NCI-H460 (cell line): ENCODE results near the gene WASF1. TPM values are rescaled to one million over a fixed set of nuclear protein-coding genes. Genes with fewer than 3 reads are reported as not detected.
A peak's percentile ranks its signal among the peaks of the same experiment; 100 is the strongest.
"Not testable (repeated sequence)": the region's sequence is repeated elsewhere in the genome, so short reads cannot be mapped to it uniquely, and the experiment has no call there.

ENCODE experiments used
- DNase-seq: peaks from one replicate; pipeline ENCODE4 v3.0.0-alpha.2; 2016; ENCODE audit warnings: low read depth; ENCODE audit errors: extremely low read depth
- total RNA-seq: library from RNA; depleted of rRNA; stranded (reverse); fragments of >200 nt; shearing (Covaris generic); gene quantifications from 2 replicates; pipeline ENCODE4 v1.2.3, GENCODE V29; 2014

The WASF1 gene
- total RNA-seq, 1 experiment from 2014 or later = 11.5 TPM

DNA sequence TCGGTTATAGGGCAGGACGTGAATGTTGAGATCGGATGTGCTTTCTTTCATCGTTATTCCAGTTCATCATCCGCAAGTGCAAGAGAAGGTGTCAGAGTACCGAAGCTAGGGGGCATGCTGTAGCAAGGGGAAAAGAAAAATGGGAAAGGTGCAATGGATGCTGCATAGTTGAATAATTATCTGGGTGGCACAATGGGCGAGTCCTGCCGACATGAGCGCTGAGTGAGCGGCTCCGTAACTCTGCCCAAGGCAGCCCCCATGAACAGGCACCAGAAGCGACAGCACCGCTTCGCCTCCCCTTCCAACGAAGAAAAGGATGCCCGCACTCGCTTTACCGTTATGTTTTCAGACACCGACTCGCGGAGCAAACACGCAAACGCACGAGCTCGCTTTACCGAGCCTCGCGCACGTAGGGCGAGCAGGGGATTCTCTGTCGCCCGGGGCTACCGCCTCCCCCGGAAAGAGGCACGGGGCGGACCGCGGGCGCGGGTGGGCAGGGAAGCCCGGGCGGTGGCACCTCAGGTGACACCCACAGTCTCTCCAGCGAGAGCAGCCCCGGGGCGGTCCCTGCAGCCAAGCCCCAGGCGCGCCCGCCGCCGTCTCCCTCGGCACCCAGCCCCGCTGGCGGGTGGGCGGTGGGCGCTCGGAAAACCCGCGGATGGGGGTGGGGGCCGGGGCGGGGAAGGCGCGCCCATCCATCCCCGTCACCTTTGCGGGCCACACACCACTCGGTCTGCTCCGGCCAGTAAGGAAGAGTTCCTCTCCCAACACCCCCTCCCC is 654 bp downstream of the WASF1 start:
- DNase-seq = peak; percentile 57

DNA sequence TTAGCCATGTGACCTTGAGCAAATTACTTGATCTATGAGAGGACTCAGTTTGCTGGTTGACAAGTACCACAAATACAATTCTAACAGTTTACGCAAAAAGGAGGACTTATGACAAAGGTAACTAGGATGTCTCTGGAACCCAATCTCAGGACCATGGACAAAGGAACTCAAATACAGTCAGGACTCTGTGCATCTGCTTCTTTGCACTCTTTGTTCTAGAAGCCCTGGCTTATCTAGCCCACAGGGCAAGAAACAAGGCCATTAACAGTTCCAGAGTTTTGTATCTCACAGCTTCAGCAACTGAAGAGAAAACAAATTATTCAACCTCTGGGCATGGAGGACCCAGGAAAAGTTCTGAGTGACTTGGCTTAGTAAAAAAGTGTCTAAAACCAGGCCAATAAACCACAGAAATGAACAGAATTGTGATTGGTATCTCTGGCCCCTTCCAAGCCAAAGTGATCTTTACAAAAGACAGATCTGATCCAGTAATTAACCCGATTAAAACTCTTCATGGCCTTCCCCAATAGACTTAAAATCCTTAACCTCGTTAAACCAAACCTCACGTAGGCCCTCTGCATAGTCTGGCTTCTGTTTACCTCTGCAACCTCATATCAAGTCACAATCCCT is 5.9 kb downstream of the WASF1 start:
- DNase-seq = no peak

DNA sequence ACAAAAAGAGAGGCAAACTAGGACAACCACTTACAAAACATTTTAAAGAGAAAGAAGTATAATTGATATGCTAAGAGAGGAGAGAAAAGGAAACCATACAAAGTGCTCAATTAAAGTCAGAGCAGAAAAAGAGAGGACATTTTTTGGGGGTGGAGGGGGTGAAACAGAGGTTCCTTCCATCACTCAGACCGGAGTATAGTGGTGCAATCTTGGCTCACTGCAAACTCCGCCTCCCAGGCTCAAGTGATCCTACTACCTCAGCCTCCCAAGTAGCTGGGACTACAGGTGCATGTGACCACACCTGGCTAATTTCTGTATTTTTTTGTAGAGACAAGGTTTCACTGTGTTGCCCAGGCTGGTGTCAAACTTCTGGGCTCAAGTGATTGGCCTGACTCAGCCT is 9.4 kb downstream of the WASF1 start:
- DNase-seq = no peak

DNA sequence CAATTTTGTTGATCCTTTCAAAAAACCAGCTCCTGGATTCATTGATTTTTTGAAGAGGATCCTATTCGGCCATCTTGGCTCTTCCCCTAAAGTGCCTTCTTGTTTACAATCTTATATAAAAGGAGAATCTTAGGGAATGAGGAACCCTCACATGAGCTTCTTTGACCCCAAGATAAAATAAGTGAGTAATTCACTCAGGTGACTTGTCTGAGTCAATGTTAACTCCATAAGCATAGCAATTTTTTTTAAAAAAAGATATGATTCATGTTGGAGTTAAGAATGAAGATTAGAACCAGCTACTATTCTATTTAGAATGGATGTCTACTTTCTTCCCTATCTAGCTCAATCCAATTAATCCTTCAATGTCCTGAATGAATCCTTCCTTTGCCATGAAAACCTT is 21.0 kb downstream of the WASF1 start:
- no peak for DNase-seq

DNA sequence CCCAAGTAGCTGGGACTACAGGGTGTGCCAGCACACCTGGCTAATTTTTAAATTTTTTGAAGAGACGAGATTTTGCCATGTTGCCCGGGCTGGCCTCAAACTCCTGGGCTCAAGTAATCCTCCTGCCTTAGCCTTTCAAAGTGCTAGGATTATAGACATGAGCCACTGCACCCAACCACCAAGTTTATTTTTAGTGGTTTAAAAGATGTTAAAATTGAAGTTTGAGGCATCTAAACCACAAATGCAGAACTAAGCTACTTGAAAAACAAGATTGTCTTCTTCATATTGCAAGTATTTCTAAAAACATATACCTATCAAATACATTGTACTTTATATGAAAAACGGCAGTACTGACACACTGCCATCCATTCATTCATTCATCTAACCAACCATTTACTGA is 31.6 kb downstream of the WASF1 start:
- DNase-seq = no peak

DNA sequence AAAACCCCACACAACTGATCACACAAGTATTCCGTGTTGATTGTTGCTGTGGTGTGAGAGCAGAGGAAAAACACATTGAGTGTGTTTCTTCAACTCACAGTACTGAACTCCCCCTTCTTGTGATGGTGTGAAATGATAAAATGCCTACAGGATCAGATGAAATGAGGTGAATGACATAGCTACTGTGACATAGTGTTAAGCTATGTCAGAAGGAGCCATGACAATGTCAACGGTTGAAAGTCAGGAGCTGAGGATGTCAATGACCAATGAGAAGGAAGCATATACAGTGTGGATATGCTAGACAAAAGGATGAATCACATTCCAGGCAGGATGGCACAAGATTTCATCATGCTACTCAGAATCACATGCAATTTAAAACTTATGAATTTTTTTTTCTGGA is 38.8 kb downstream of the WASF1 start:
- peak; percentile 55 for DNase-seq

DNA sequence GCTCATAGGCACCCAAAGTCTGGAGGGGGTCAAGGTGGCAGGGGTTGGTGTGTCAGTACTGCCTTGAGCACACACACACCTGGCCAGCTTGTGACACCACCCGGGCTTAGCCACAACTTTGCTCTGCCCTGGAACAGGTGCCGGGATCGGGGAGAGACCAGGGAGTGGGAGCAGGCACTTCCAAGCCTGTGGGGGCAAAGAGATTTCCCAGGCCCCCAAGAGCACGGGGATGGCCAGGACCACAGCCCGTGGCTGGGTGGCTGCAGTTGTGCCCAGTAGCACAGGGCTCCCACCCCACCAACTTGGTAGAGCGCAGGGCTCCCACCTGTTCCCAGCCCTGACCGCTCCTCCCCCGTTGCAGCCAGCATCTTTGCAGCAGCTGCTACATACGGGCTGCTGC is 40.4 kb downstream of the WASF1 start:
- DNase-seq = no peak

DNA sequence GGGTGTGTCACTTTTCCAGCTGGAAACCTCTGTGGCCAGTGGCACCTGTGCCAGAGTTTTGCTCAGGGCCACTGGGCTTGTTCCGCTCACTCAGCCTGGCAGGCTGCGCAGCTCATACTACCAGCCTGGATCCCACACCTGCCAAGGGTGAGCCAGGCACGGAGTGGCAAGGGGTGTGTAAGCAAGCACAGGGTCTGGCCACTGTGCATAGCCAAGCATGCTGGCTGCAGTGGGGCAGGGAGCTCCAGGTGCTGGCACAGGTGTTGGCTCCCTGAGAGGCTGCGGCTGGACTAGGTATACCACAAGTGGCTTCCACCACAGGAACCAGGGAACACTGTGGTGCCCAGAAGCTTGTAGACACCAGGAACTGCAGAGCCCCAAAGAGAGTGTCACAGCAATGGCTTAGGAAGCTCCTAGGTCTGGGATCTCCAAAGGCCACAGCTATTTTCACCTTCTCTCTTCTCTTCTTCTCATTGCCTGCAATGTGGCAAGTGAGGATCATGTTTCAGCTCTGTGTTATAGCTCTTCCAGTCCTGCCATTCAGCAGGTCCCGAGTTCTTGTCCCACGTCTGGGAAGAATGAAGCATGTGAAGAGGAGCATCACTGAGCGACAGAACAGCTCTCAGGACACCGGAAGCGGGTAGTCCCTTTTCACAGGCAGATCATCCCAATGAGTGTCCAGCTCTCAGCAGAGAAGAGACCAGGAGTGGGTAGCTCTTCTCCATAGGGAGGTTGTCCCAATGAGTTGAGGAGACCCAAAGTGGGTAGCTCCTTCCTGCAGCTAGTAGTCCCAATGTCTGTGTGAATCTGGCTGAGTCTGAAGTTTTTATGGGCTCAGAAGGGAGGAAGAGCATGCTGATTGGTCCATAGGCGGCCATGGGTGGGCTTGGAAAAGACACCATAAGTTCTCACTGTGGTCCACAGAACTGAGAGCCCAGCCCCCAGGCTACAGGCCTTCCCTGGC is 41.3 kb downstream of the WASF1 start:
- no peak for DNase-seq

DNA sequence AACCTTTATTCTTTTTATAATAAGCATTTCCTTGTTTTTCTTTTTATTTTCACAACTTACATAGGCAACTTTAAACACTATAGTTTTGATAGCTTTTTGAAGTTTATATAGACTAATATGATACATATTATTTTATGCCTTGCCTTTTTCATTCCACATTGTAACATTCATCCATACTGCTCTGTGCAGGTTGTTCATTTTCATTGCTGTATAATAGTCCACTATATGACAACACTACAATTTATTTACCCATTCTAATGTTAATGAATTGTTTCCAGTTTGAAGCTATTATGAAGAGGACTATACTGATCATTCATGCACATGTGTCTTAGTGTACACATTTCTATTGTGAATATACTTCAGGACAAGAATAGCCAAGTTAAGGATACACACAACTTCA is 49.1 kb downstream of the WASF1 start:
- no peak for DNase-seq

DNA sequence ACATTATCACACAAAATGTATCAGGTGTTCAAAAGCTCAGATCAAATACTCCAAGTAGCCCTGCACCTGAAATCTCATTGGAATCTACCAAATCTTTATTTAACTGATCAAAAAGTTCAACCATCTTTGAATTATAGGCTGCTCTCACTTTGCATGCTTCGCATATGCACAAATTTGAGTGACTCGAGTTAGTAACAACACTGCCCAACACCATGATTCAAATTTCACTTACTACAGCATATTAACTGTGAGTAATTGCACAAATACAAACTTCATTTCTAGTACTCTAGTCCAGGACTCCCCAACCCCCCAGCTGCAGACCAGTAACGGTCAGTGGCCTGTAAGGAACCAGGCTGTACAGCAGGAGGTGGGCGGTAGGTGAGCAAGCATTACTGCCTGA is 51.1 kb downstream of the WASF1 start:
- no peak for DNase-seq

DNA sequence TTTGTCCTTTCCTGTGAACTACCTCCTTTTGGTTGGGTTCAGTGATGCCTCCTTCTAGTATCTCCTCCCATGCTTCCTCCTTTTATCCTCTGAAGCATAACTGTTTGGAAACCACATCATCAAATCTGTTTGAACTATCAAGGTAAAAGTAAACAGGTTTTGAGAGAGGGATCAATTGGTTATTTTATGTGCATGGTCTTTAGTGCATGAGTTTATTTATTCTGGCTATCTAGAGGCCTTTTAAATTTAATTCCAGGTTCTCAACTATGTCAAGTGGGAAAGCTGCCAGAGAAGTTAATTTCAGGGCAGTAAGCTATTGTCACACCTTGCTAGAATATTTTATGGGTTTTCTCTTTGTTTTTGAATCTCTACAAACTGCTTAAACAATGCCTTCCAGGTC is 54.1 kb downstream of the WASF1 start:
- no peak for DNase-seq

DNA sequence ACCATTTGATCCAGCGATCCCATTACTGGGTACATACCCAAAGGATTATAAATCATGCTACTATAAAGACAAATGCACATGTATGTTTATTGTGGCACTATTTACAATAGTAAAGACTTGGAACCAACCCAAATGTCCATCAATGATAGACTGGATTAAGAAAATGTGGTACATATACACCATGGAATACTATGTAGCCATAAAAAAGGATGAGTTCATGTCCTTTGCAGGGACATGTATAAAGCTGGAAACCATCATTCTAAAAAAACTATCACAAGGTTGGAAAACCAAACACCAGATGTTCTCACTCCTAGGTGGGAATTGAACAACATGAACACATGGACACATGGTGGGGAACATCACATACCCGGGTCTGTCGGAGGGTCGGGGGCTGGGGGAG is 57.8 kb downstream of the WASF1 start:
- DNase-seq = not testable (repeated sequence)

DNA sequence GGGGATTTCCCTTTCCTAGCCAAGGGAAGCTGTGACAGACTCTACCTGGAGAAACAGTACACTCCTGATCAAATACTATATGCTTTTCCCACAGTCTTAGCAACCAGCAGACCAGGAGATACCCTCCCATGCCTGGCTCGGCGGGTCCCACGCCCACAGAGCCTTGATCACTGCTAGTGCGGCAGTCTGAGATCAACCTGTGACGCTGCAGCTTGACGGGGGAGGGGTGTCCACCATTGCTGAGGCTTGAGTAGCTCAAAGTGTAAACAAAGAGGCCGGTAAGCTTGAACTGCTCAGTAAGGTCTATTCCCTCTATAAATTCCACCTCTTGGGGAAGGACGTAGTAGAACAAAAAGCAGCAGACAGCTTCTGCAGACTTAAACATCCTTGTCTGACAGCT is 63.2 kb downstream of the WASF1 start:
- no peak for DNase-seq

DNA sequence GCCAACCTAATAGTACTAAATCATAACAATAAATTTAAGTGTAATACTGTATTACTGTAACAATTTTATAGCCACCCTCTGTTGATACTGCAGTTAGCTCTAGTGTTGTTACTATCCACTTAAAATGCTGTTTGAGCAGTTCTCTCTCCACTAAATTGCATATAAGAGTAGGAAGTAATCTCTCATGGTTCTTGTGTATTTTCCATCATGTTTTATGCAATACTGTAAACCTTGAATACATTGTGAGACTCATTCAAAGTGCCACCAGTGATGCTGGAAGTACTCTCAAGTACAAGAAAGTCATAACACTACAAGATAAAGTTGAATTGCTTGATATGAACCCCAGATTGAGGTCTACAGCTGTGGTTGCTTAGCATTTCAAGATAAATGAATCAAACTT is 65.5 kb downstream of the WASF1 start:
- DNase-seq = no peak

DNA sequence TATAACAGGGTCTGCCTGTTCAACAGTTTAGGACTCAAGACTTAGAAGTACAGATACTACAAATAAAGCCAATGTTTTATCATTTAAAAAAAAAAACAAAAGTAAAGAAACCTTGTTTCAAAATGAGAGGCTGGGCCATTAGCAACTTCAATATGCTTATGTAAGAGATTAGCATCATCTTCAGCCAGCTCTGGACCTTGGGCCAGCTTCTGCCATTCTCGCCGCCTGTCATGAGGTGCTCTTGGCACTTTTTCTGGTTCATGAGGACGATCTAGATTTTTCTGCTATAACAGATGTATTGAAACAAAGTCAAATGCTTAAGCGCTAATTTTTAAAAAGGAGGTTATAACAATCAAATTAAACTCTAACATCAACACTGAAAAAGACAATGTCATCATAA is 74.2 kb downstream of the WASF1 start:
- DNase-seq = no peak

DNA sequence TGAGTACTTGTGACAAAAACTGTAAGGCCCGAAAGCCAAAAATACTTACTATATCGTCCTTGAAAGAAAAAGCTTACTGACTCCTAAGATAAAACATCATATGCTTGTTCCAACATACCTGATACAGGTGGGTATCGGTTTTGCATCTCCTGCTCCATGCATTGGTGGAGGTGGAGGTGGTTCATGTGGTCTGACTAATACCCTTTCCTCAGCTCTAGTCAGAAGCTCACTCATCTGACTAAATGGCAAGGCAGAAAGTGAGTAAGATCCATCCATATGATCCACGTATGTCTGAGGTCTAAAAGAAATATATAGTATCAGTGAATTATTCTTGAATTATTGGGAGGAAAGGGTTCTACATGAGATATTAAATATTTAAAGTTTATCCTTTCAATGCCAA is 76.2 kb downstream of the WASF1 start:
- DNase-seq = no peak

DNA sequence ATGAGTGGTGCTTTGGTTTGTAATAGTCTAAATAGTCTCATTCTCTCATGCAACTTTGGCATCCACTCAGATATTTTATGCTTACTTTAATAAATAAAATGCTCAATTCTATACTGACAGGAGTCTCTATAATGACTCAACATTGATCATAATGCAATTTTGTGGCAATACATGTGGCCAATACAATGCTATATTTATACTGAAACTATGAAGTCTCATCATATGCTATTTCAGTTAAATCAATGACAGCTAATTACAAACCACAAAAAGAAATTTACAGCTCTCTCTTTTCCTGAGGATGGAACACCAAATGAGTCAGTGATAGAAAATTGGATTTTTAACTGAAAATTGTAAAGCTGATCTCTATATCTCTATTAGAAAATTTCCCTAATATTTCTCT is 77.1 kb downstream of the WASF1 start:
- no peak for DNase-seq

DNA sequence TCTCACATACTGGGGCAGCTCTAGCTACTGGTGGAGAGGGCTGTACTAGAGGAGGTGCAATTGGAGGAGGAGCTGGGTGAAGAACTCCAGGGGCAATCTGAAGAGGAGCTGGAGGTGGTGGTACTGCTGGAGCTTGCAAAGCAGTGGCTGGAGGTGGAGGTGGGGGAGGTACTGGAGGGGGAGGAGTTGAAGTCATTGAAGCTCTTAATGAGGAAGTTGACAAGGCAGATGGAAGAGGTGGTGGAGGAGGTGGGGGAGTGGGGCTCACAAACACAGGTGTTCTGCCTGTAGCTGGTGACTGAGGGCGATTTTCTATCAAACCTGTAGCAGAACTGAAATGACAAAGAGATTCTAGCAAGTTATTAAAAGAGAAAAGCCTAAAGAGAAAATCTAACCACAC is 77.6 kb downstream of the WASF1 start:
- no peak for DNase-seq

DNA sequence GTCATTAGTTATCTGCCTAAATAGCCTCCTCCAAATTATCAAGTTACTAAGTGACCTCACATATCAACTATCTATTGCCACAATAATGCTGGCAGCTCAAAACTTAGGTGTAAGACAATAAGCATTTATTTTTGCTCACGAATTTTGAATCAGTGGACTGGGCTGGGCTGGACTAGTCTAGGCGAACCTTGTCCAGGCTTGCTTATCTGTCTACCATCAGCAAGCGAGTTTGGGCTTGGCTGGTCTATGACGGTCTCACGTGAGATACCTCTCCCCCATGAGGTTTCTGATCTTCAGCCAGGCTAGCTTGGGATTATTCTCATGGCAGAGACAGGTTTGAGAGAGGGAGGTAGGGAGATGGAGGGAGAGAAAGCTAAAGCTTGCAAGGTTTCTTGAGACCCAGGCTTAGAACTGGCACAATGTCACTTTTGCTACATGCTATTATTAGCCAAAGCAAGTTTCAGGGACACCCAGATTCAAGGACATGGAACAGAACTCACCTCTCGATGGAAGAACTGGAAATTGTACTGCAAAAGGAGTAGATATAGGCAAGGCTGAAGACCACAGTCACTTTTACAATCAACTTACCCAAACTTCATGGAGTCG is 80.9 kb downstream of the WASF1 start:
- DNase-seq = no peak

DNA sequence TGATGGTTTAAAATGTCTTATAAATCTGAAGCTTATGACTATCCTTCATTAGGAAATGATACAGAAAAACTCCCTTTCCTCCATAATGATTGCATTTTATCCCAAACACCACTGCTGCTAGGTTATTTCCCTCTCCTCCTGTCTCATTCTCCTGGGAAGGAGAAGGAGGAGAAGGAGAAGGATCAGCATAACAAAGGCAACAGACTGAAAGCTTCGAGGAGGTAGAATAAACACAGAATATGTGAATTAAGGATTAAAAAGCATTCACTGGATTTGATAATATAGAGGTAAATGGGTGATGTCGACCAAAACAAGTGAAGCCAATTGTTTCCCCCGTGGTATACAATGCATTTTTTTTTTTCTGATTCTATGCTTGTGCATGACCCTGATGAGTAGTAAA is 82.0 kb downstream of the WASF1 start:
- no peak for DNase-seq

DNA sequence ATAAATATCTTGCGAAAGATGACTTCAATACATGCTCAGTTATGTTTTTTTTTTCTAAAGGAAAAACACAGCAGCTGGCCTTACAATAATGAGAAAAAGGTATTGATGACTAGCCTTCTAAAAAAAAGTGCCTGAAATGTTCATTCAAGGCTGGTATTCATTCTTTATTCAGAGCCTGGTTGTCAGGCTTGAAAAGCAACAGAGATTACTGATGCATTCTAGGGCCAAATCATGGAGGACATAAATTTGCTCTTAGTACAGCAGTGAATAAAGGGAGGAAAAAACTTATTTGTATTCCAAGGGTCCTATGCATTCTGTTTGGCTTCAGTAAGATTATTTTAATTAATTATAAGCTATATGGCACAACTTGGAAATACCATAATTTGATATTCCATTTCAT is 83.5 kb downstream of the WASF1 start:
- no peak for DNase-seq
